HG03460 (cell line): ENCODE results near the gene ARHGAP25.

ENCODE experiments used
- ATAC-seq: cut with Tn5 transposase; IDR thresholded peaks from one replicate; pipeline ENCODE4 v1.9.1; 2021; ENCODE audit not compliant: unreplicated experiment

The ARHGAP25 gene

GRCh38 chr2:68719912-68720311 lies 14.7 kb upstream of the ARHGAP25 start:
- no peak for ATAC-seq

- no peak for ATAC-seq
Measured at GRCh38 chr2:68720665-68721064, 13.9 kb upstream of the ARHGAP25 start.

GRCh38 chr2:68721482-68722101 lies 13.0 kb upstream of the ARHGAP25 start:
- ATAC-seq = peak; percentile 61

GRCh38 chr2:68722712-68723111 lies 11.9 kb upstream of the ARHGAP25 start:
- ATAC-seq = no peak

GRCh38 chr2:68723181-68723580 lies 11.4 kb upstream of the ARHGAP25 start:
- ATAC-seq = no peak

GRCh38 chr2:68726100-68726499 lies 8.5 kb upstream of the ARHGAP25 start:
- ATAC-seq = no peak

GRCh38 chr2:68726608-68727367 lies 7.8 kb upstream of the ARHGAP25 start:
- ATAC-seq = peak; percentile 95

- no peak for ATAC-seq
Measured at GRCh38 chr2:68727683-68728375, 6.8 kb upstream of the ARHGAP25 start.

- no peak for ATAC-seq
Measured at GRCh38 chr2:68730828-68731227, 3.8 kb upstream of the ARHGAP25 start.

GRCh38 chr2:68732036-68732932 lies 2.3 kb upstream of the ARHGAP25 start:
- ATAC-seq = no peak

- no peak for ATAC-seq
Measured at GRCh38 chr2:68733365-68733764, 1.2 kb upstream of the ARHGAP25 start.

GRCh38 chr2:68734176-68734575 lies 435 bp upstream of the ARHGAP25 start:
- ATAC-seq = no peak

GRCh38 chr2:68736086-68736485 lies 1.5 kb downstream of the ARHGAP25 start:
- no peak for ATAC-seq

GRCh38 chr2:68737711-68738110 lies 3.1 kb downstream of the ARHGAP25 start:
- ATAC-seq = no peak

GRCh38 chr2:68738906-68739594 lies 4.4 kb downstream of the ARHGAP25 start:
- no peak for ATAC-seq

GRCh38 chr2:68739595-68740399 lies 5.2 kb downstream of the ARHGAP25 start:
- no peak for ATAC-seq

GRCh38 chr2:68740400-68740914 lies 5.8 kb downstream of the ARHGAP25 start:
- no peak for ATAC-seq

GRCh38 chr2:68741238-68741637 lies 6.6 kb downstream of the ARHGAP25 start:
- no peak for ATAC-seq

GRCh38 chr2:68741805-68742306 lies 7.2 kb downstream of the ARHGAP25 start:
- ATAC-seq = no peak
